CD4-positive, alpha-beta memory T cell (primary cell): ENCODE measurements around the gene CMTM6. TPM values are rescaled to one million over a fixed set of nuclear protein-coding genes. Genes with fewer than 3 reads are reported as not detected.

Experiments
- CTCF ChIA-PET: fragments of 350-600 bp; sonication (Branson Sonifier 250); formaldehyde crosslinking; loops from one replicate; lab custom pipeline; 2021; ENCODE audit warnings: inconsistent platforms; ENCODE audit not compliant: partially characterized antibody; lab: Charles Lee
- POLR2A ChIA-PET: fragments of 350-600 bp; sonication (Branson Sonifier 250); formaldehyde crosslinking; loops from one replicate; lab custom pipeline; 2021; ENCODE audit not compliant: partially characterized antibody; lab: Charles Lee
- DNase-seq, 5 donors: peaks; one replicate each; pipeline versions ENCODE4 v3.0.0 to v3.0.0-alpha.2; 2020 to 2022; ENCODE audit warnings: mixed read lengths in 1 of 5
- H3K27ac ChIP-seq: one replicate; pipeline ENCODE4 v1.7.0; 2013; ENCODE audit warnings: low read depth, low read length
- H3K27me3 ChIP-seq: 2 replicates; pipeline ENCODE4 v1.7.0; 2013; ENCODE audit warnings: mild to moderate bottlenecking, low read length, moderate library complexity; ENCODE audit not compliant: insufficient read depth
- H3K36me3 ChIP-seq: 2 replicates; pipeline ENCODE4 v1.7.0; 2013; ENCODE audit warnings: mild to moderate bottlenecking, low read length, moderate library complexity; ENCODE audit not compliant: insufficient read depth
- H3K4me1 ChIP-seq: 2 replicates; pipeline ENCODE4 v1.7.0; 2013; ENCODE audit warnings: mild to moderate bottlenecking, low read length, moderate library complexity; ENCODE audit not compliant: insufficient read depth
- H3K4me3 ChIP-seq, 2 donors: one replicate each; pipeline ENCODE4 v1.7.0; 2013; ENCODE audit warnings: low read length in 2 of 2, mild to moderate bottlenecking in 1 of 2
- H3K9me3 ChIP-seq, 2 donors: one replicate each; pipeline ENCODE4 v1.7.0; 2013; ENCODE audit warnings: low read length in 2 of 2, control low read depth in 1 of 2; ENCODE audit not compliant: control insufficient read depth in 1 of 2
- H3K27ac Mint-ChIP-seq, 7 donors: one replicate each; pipeline ENCODE4 v1.8.0; 2020 to 2021; ENCODE audit warnings: mixed read lengths in 7 of 7, mild to moderate bottlenecking in 6 of 7, inconsistent platforms in 3 of 7, moderate library complexity in 3 of 7
- H3K27me3 Mint-ChIP-seq, 2 donors: one replicate each; pipeline ENCODE4 v1.8.0; 2020 to 2021; ENCODE audit warnings: mixed read lengths in 2 of 2
- H3K36me3 Mint-ChIP-seq, 2 donors: one replicate each; pipeline ENCODE4 v1.8.0; 2020 to 2021; ENCODE audit warnings: mixed read lengths in 2 of 2, inconsistent platforms in 1 of 2, mild to moderate bottlenecking in 1 of 2
- H3K4me1 Mint-ChIP-seq, 4 donors: one replicate each; pipeline ENCODE4 v1.8.0; 2020 to 2021; ENCODE audit warnings: mixed read lengths in 4 of 4, mild to moderate bottlenecking in 1 of 4
- H3K4me3 Mint-ChIP-seq, 8 donors: one replicate each; pipeline ENCODE4 v1.8.0; 2020 to 2021; ENCODE audit warnings: mixed read lengths in 8 of 8, mild to moderate bottlenecking in 7 of 8, moderate library complexity in 6 of 8, inconsistent platforms in 3 of 8
- H3K9me3 Mint-ChIP-seq, 8 donors: one replicate each; pipeline ENCODE4 v1.8.0; 2020 to 2021; ENCODE audit warnings: mixed read lengths in 8 of 8, mild to moderate bottlenecking in 5 of 8, inconsistent platforms in 3 of 8, moderate library complexity in 1 of 8
- intact Hi-C: fragments of 100-400 bp; cut with micrococcal nuclease; formaldehyde crosslinking; loops from one replicate; pipeline ENCODE4 v1.15.1; 2023
- polyA plus RNA-seq, 2 donors: library from polyadenylated mRNA; unstranded; fragments of 300-500 nt; fragmentation: Illumina TruSeq; gene quantifications; one replicate each; pipeline ENCODE4 v1.2.3, GENCODE V29; 2021
- total RNA-seq, 2 experiments: library from RNA; stranded (reverse); gene quantifications; one replicate each; pipeline ENCODE4 v1.2.3, GENCODE V29; 2021

The CMTM6 gene
- total and polyA plus RNA-seq, 4 experiments from 2014 or later: 30.3 to 230 (median 62.2) TPM

DNA sequence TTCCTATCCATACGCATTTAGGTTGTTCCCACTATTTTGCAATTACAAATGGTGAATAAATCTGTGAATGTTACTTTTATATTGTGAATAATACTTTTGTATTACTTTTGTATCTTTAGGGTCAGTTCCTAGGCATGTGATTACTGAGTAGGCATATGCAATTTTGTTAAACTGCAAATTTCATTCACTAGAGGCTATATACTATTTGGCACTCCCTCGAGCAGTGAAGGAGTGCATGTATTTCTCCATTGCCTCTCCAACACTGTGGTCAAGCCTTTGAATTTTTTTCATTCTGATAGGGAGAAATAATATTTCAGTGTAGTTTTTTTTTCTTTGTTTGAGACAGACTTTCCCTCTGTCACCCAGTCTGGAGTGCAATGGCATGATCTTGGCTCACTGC, 8.4 kb upstream of the CMTM6 start:
- DNase-seq: no peak
- H3K36me3 ChIP-seq: no peaks in the 10 kb centered on the region
- ChIA-PET CTCF (interaction anchor here (0.9 to 6.4 kb wide), 7 partner anchors 9 to 862 kb away, joined by 3 to 34 read pairs (median 4); no protein-coding TSS in a partner anchor), POLR2A (no interaction called here)
- H3K9me3 ChIP-seq: no peaks in the 10 kb centered on the region
- Mint-ChIP-seq H3K27ac (no peak overlapping the region), H3K9me3 (no peaks in the 10 kb centered on the region), H3K4me3 (no peak overlapping the region), H3K27me3 (no peaks in the 10 kb centered on the region), H3K4me1 (peaks cover 0 to 4% (median 1%) of the 10 kb centered on the region in 4 donors), H3K36me3 (no peaks in the 10 kb centered on the region)
- H3K27me3 ChIP-seq: no peaks in the 10 kb centered on the region
- H3K4me1 ChIP-seq: no peaks in the 10 kb centered on the region
- no peak overlapping the region for H3K27ac ChIP-seq
- intact Hi-C loops: loop anchor here (5.0 kb wide), 2 partner anchors 76 to 861 kb away; no protein-coding TSS in a partner anchor
- H3K4me3 ChIP-seq: no peak overlapping the region

DNA sequence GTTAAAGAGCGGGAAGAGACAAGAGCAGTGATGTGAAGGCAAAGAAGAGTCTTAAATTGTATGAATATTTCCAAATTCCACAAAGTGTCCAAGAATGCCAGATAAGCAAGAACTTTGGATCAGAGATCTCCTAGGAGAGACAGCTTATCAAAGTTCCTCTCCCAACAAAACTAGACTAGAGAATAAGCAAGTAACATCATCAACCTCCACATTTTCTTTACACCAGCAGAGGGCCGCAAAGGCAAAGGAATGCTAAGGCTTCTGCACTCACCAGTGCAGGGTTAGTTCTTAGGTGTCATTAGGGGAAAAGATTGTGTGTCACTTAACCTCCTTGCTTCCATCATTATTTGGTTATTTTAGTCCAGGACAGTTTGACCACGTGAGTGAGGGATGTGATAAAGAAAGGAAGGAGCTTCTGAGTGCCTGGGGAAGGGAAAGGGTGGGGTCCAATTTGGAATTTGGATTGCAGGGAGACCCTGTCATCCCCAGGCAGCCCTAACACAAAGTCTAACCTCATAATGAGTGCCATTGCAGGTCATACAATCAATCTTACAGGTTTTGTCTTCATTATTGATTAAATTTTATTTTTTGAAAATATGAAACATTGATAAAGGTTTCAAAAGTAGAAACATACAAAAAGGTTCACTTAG, 7.5 kb upstream of the CMTM6 start:
- ChIA-PET CTCF (interaction anchor here (0.7 to 6.4 kb wide), 19 partner anchors 9 to 863 kb away, joined by 3 to 34 read pairs (median 3); no protein-coding TSS in a partner anchor), POLR2A (interaction anchor here (1.0 kb wide), 1 partner anchor 8 kb away, joined by 5 read pairs; no protein-coding TSS in a partner anchor)
- DNase-seq: peak; percentile 56 to 68 (median 59)
- H3K4me3 ChIP-seq: no peak overlapping the region
- Mint-ChIP-seq H3K36me3 (no peaks in the 10 kb centered on the region), H3K4me1 (peaks cover 0 to 4% (median 1%) of the 10 kb centered on the region in 4 donors), H3K9me3 (no peaks in the 10 kb centered on the region), H3K27me3 (no peaks in the 10 kb centered on the region), H3K4me3 (no peak overlapping the region), H3K27ac (peak overlapping the region in 3 of 7 donors; percentile 1 to 57 (median 37))
- H3K36me3 ChIP-seq: no peaks in the 10 kb centered on the region
- H3K4me1 ChIP-seq: no peaks in the 10 kb centered on the region
- intact Hi-C loops: loop anchor here (1.0 to 5.0 kb wide), 3 partner anchors 77 to 862 kb away; no protein-coding TSS in a partner anchor
- no peak overlapping the region for H3K27ac ChIP-seq
- no peaks in the 10 kb centered on the region for H3K27me3 ChIP-seq
- H3K9me3 ChIP-seq: no peaks in the 10 kb centered on the region

DNA sequence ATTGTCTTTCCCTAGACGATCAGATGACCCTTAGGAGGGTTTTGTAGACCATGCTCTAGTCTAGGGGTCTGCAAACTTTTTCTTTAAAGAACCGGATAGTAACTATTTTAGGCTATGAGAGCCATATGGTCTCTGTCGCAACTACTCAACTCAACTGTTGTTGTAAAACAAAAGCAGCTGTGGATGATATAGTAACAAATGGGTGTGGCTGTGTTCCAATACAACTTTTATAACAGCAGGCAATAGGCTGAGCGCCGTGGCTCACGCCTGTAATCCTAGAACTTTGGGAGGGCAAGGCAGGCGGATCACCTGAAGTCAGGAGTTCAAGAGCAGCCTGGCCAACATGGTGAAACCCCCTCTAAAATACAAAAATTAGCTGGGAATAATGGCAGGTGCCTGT, 6.1 kb upstream of the CMTM6 start:
- CTCF ChIA-PET: interaction anchor here (1.4 to 6.4 kb wide), 2 partner anchors 81 to 158 kb away, joined by 4 to 34 read pairs; no protein-coding TSS in a partner anchor
- no peaks in the 10 kb centered on the region for H3K9me3 Mint-ChIP-seq
- Histone ChIP-seq H3K27ac (no peak overlapping the region), H3K9me3 (no peaks in the 10 kb centered on the region), H3K4me1 (no peaks in the 10 kb centered on the region), H3K36me3 (no peaks in the 10 kb centered on the region), H3K27me3 (no peaks in the 10 kb centered on the region), H3K4me3 (no peak overlapping the region)
- H3K27ac Mint-ChIP-seq: no peak overlapping the region
- no peaks in the 10 kb centered on the region for H3K36me3 Mint-ChIP-seq
- H3K4me1 Mint-ChIP-seq: peaks cover 0 to 4% (median 1%) of the 10 kb centered on the region in 4 donors
- no peak overlapping the region for H3K4me3 Mint-ChIP-seq
- DNase-seq: no peak
- intact Hi-C loops: loop anchor here (10.0 kb wide), 1 partner anchor 974 kb away; the partner anchor contains the start of gene STT3B
- H3K27me3 Mint-ChIP-seq: no peaks in the 10 kb centered on the region
- POLR2A ChIA-PET: no interaction called here

DNA sequence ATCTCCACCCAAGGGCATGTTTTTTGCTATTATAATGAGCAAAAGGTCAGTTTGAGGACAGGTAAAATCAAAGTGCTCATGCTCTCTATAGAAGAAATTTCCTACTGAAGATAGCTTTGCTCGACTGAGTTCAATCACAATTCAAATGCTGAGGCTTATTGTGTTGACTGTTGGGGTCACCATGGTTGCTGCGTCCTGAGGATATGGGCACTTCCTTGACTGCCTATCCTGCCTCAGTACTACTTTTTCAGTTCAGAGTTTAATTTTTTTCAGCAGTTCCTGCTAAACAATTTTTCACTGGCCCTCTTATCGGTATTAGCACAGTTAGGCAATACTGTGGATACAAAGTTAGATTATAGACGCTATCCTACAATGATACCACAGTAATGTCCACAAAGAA, 3.8 kb upstream of the CMTM6 start:
- Mint-ChIP-seq H3K36me3 (peaks cover 0 to 8% of the 10 kb centered on the region in 2 donors), H3K9me3 (no peaks in the 10 kb centered on the region), H3K27me3 (no peaks in the 10 kb centered on the region), H3K27ac (no peak overlapping the region), H3K4me1 (peaks cover 6 to 16% (median 10%) of the 10 kb centered on the region in 4 donors), H3K4me3 (no peak overlapping the region)
- no peak for DNase-seq
- intact Hi-C loops: loop anchor here (10.0 kb wide), 1 partner anchor 972 kb away; the partner anchor contains the start of gene STT3B
- ChIA-PET CTCF (interaction anchor here (1.0 to 6.4 kb wide), 5 partner anchors 9 to 397 kb away, joined by 3 to 34 read pairs (median 3); no protein-coding TSS in a partner anchor), POLR2A (no interaction called here)
- Histone ChIP-seq H3K4me3 (no peak overlapping the region), H3K4me1 (peaks cover 12% of the 10 kb centered on the region), H3K27ac (no peak overlapping the region), H3K9me3 (no peaks in the 10 kb centered on the region), H3K36me3 (no peaks in the 10 kb centered on the region), H3K27me3 (no peaks in the 10 kb centered on the region)

DNA sequence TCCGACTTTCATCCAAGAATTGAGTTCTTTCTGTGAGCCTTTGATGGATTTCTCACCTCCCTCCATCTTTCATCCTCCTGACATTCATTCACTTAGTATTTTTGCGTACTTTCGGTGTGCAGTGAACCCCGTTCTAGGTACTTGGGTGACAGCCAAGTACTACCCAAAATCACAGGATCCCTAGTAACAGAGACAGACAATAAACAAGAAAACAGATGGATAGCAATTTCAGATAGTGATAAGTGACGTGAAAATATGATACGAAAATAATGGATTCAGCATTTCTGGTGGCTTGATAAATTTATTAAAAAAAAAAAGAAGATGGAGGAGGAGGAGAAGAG, 264 bp upstream of the CMTM6 start:
- no peaks in the 10 kb centered on the region for H3K36me3 ChIP-seq
- no peaks in the 10 kb centered on the region for H3K9me3 ChIP-seq
- peak overlapping the region; percentile 91 to 99 (median 96) for H3K4me3 Mint-ChIP-seq
- peaks cover 23 to 46% (median 33%) of the 10 kb centered on the region in 4 donors for H3K4me1 Mint-ChIP-seq
- no peaks in the 10 kb centered on the region for H3K27me3 ChIP-seq
- peak overlapping the region; percentile 34 to 82 for H3K4me3 ChIP-seq
- intact Hi-C loops: loop anchor here (1.0 to 10.0 kb wide), 4 partner anchors 41 to 968 kb away; partner anchors contain the start of genes CNOT10, DYNC1LI1 and STT3B
- peaks cover 43% of the 10 kb centered on the region for H3K4me1 ChIP-seq
- no peak for DNase-seq
- ChIA-PET POLR2A (interaction anchor here (0.8 to 2.2 kb wide), 5 partner anchors 18 to 112 kb away, joined by 3 to 8 read pairs (median 4); partner anchors contain the start of gene CMTM7), CTCF (interaction anchor here (1.1 to 2.2 kb wide), 5 partner anchors 33 to 327 kb away, joined by 3 to 7 read pairs (median 4); no protein-coding TSS in a partner anchor)
- H3K27ac ChIP-seq: peak overlapping the region; percentile 98
- no peaks in the 10 kb centered on the region for H3K9me3 Mint-ChIP-seq
- peak overlapping the region; percentile 77 to 99 (median 97) for H3K27ac Mint-ChIP-seq
- H3K36me3 Mint-ChIP-seq: peaks cover 9 to 17% of the 10 kb centered on the region in 2 donors
- no peaks in the 10 kb centered on the region for H3K27me3 Mint-ChIP-seq

DNA sequence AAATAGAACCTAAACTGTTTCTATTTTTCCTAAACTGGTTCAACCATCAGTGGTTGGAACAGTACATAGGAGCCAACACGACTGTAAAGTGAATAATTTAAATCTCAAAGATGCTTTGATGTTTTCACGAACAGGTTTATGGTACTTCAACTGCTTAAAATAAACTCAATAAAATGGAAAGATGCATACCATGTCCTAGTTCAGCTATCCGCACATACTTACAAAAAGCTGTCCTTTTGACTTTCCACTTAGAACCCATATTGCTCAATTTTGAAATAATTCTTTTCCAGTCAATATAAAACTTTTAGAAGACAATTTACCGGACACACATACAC, 902 bp downstream of the CMTM6 start:
- DNase-seq: peak in 1 of 5 donors; percentile 4
- Mint-ChIP-seq H3K4me1 (peaks cover 26 to 55% (median 38%) of the 10 kb centered on the region in 4 donors), H3K4me3 (peak overlapping the region; percentile 91 to 99 (median 96)), H3K9me3 (no peaks in the 10 kb centered on the region), H3K36me3 (peaks cover 10 to 18% of the 10 kb centered on the region in 2 donors), H3K27ac (peak overlapping the region; percentile 77 to 99 (median 96)), H3K27me3 (no peaks in the 10 kb centered on the region)
- peak overlapping the region; percentile 82 to 89 for H3K4me3 ChIP-seq
- no peaks in the 10 kb centered on the region for H3K27me3 ChIP-seq
- ChIA-PET POLR2A (interaction anchor here (0.9 to 2.2 kb wide), 7 partner anchors 9 to 110 kb away, joined by 3 to 8 read pairs (median 3); partner anchors contain the start of gene CMTM7), CTCF (interaction anchor here (1.0 to 3.6 kb wide), 13 partner anchors 8 to 326 kb away, joined by 3 to 16 read pairs (median 4); no protein-coding TSS in a partner anchor)
- H3K4me1 ChIP-seq: peaks cover 48% of the 10 kb centered on the region
- H3K36me3 ChIP-seq: no peaks in the 10 kb centered on the region
- intact Hi-C loops: loop anchor here (1.0 to 10.0 kb wide), 4 partner anchors 39 to 967 kb away; partner anchors contain the start of genes CNOT10, DYNC1LI1 and STT3B
- H3K27ac ChIP-seq: peak overlapping the region; percentile 98
- no peaks in the 10 kb centered on the region for H3K9me3 ChIP-seq
